ENCODE results near the gene IDS.

GRCh38 chrX:149497054-149497453, 8.1 kb downstream of the IDS start:
- TF ChIP-seq POLR2A (IDR thresholded peaks at IDR 0.05) (no peak), CTCF (IDR thresholded peaks at IDR 0.05) (no peak)

Measured in heart left ventricle (tissue), 13 donors.